ENCODE measurements around the gene DIS3L2.

GRCh38 chr2:232023426-232023825 lies 61.9 kb downstream of the DIS3L2 start:
- no peak for TF ChIP-seq FOXK2 (IDR thresholded peaks at IDR 0.05)
- no peak for TF ChIP-seq FOXA1 (IDR thresholded peaks at IDR 0.05)

Measured in HEK293T (cell line).